ENCODE results near the gene ZNF784.

DNA sequence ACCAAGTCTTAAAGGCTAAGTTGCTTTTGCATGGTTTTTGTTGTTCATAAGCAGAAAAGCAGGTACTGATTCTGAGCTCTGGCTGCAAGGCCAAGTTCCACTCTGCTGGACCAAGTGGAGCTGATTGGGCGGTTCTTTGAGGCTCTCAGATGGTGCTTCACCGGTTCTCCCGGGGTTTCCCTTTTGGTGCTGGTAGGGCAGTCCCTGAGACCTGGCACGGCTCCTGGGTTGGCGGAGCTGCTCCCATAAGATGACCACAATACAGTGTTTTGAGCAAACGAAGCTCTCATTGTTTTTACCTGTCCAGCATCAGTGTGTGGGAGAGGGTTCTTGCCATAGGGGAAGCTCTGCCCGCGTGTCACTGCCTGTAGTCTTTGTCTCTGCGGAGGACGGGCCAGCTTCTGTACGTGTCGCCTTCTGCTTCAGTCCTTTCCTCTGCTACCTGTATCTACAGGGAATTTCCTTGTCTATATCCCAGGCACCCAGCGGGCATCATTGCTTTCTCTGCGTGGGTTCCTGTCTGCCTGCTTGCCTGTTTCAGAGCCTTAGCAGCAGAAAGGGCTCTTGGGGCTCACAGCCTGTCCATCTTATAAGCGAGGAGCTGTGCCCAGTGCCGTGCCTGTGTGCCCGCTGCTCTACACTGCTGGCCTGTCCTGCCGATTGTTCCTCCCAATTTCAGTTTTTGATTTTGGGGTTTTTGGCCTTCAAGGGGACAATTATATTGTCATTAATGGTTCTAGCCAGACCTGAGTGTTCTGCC lies 32.8 kb upstream of the ZNF784 start:
- TF ChIP-seq EP300 (IDR thresholded peaks at IDR 0.05) (no peak), POLR2A (IDR thresholded peaks at IDR 0.05) (no peak), POLR2AphosphoS5 (IDR thresholded peaks at IDR 0.05) (no peak)
- TF ChIP-seq, protein P1, sequence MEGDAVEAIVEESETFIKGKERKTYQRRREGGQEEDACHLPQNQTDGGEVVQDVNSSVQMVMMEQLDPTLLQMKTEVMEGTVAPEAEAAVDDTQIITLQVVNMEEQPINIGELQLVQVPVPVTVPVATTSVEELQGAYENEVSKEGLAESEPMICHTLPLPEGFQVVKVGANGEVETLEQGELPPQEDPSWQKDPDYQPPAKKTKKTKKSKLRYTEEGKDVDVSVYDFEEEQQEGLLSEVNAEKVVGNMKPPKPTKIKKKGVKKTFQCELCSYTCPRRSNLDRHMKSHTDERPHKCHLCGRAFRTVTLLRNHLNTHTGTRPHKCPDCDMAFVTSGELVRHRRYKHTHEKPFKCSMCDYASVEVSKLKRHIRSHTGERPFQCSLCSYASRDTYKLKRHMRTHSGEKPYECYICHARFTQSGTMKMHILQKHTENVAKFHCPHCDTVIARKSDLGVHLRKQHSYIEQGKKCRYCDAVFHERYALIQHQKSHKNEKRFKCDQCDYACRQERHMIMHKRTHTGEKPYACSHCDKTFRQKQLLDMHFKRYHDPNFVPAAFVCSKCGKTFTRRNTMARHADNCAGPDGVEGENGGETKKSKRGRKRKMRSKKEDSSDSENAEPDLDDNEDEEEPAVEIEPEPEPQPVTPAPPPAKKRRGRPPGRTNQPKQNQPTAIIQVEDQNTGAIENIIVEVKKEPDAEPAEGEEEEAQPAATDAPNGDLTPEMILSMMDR (IDR thresholded peaks at IDR 0.05), result no peak
